D341Med (cell line): ENCODE measurements around the gene MINAR1.

Source experiments
- DNase-seq: peaks from one replicate; pipeline ENCODE4 v3.0.0; 2012; ENCODE audit warnings: low spot score

The MINAR1 gene

GRCh38 chr15:79432345-79433275 is 474 bp downstream of the MINAR1 start:
- DNase-seq, result no peak

- no peak for DNase-seq
Observed at GRCh38 chr15:79433276-79433990, 1.3 kb downstream of the MINAR1 start.

GRCh38 chr15:79434361-79434760 is 2.2 kb downstream of the MINAR1 start:
- no peak for DNase-seq

GRCh38 chr15:79436037-79436780 is 4.1 kb downstream of the MINAR1 start:
- DNase-seq, result peak; percentile 0

GRCh38 chr15:79437275-79438000 is 5.3 kb downstream of the MINAR1 start:
- DNase-seq, result no peak

- no peak for DNase-seq
Observed at GRCh38 chr15:79439236-79439635, 7.1 kb downstream of the MINAR1 start.

- no peak for DNase-seq
Observed at GRCh38 chr15:79440355-79440908, 8.3 kb downstream of the MINAR1 start.

GRCh38 chr15:79442911-79443310 is 10.8 kb downstream of the MINAR1 start:
- no peak for DNase-seq

- no peak for DNase-seq
Observed at GRCh38 chr15:79447060-79447459, 14.9 kb downstream of the MINAR1 start.

- no peak for DNase-seq
Observed at GRCh38 chr15:79450648-79451047, 18.5 kb downstream of the MINAR1 start.

- DNase-seq, result no peak
Observed at GRCh38 chr15:79451361-79451999, 19.3 kb downstream of the MINAR1 start.

GRCh38 chr15:79452244-79453051 is 20.3 kb downstream of the MINAR1 start:
- DNase-seq, result no peak

GRCh38 chr15:79453446-79453845 is 21.3 kb downstream of the MINAR1 start:
- DNase-seq, result no peak

GRCh38 chr15:79454063-79454462 is 21.9 kb downstream of the MINAR1 start:
- no peak for DNase-seq

- no peak for DNase-seq
Observed at GRCh38 chr15:79455361-79455760, 23.2 kb downstream of the MINAR1 start.

GRCh38 chr15:79455943-79456342 is 23.8 kb downstream of the MINAR1 start:
- no peak for DNase-seq

- no peak for DNase-seq
Observed at GRCh38 chr15:79458491-79458890, 26.4 kb downstream of the MINAR1 start.

- DNase-seq, result no peak
Observed at GRCh38 chr15:79459666-79460065, 27.5 kb downstream of the MINAR1 start.

GRCh38 chr15:79463043-79463780 is 31.1 kb downstream of the MINAR1 start:
- DNase-seq, result no peak
